Neuronal stem cell (in vitro differentiated cells): ENCODE results near the gene BCL2L12.

Source experiments
- DNase-seq: peaks from one replicate; pipeline ENCODE4 v3.0.0-alpha.2; 2013; ENCODE audit warnings: low spot score
- H2AFZ ChIP-seq: one replicate; pipeline ENCODE4 v1.6.1; 2013; ENCODE audit warnings: mild to moderate bottlenecking, low read length, inconsistent platforms
- H2AK5ac ChIP-seq: 2 replicates; pipeline ENCODE4 v1.6.1; 2013; ENCODE audit warnings: low read depth, mild to moderate bottlenecking, inconsistent platforms, low read length, moderate library complexity, mixed read lengths
- H2BK120ac ChIP-seq: 2 replicates; pipeline ENCODE4 v1.6.1; 2013; ENCODE audit warnings: low read depth, mild to moderate bottlenecking, inconsistent platforms, low read length, moderate library complexity, mixed read lengths
- H2BK12ac ChIP-seq: one replicate; pipeline ENCODE4 v1.6.1; 2013; ENCODE audit warnings: low read length, inconsistent platforms
- H2BK15ac ChIP-seq: 2 replicates; pipeline ENCODE4 v1.6.1; 2013; ENCODE audit warnings: mild to moderate bottlenecking, low read length, inconsistent platforms, mixed read lengths
- H2BK5ac ChIP-seq: one replicate; pipeline ENCODE4 v1.6.1; 2013; ENCODE audit warnings: inconsistent platforms, mild to moderate bottlenecking, low read length, moderate library complexity
- H3K14ac ChIP-seq: one replicate; pipeline ENCODE4 v1.6.1; 2013; ENCODE audit warnings: low read length, inconsistent platforms
- H3K18ac ChIP-seq: 2 replicates; pipeline ENCODE4 v1.6.1; 2013; ENCODE audit warnings: low read length, inconsistent platforms
- H3K23ac ChIP-seq: 2 replicates; pipeline ENCODE4 v1.6.1; 2013; ENCODE audit warnings: low read depth, mild to moderate bottlenecking, mixed read lengths, low read length, inconsistent platforms; ENCODE audit not compliant: poor library complexity
- H3K27ac ChIP-seq: replicated peaks from 3 replicates; pipeline ENCODE4 v1.5.1; 2013; ENCODE audit warnings: low read length, inconsistent platforms
- H3K27me3 ChIP-seq, 3 experiments: 2 replicates each; pipeline ENCODE4 v1.6.1; 2013; ENCODE audit warnings: low read length in 3 of 3, mild to moderate bottlenecking in 2 of 3, inconsistent platforms in 1 of 3, low read depth in 1 of 3, mixed read lengths in 1 of 3, moderate library complexity in 1 of 3; ENCODE audit not compliant: control insufficient read depth in 3 of 3, insufficient read depth in 3 of 3
- H3K36me3 ChIP-seq, 2 donors: replicated peaks in 1 of 2; 2 replicates each; pipeline ENCODE4 v1.6.1; 2013; ENCODE audit warnings: low read length in 2 of 2; ENCODE audit not compliant: control insufficient read depth in 2 of 2, insufficient read depth in 2 of 2
- H3K4ac ChIP-seq: 2 replicates; pipeline ENCODE4 v1.6.1; 2013; ENCODE audit warnings: inconsistent platforms, mild to moderate bottlenecking, low read length, moderate library complexity
- H3K4me1 ChIP-seq, 2 donors: 1 replicate in 1 of 2; 2 replicates in 1 of 2; pipeline ENCODE4 v1.6.1; 2013; ENCODE audit warnings: low read length in 2 of 2, low read depth in 1 of 2; ENCODE audit not compliant: control insufficient read depth in 2 of 2, insufficient read depth in 1 of 2
- H3K4me2 ChIP-seq: one replicate; pipeline ENCODE4 v1.6.1; 2013; ENCODE audit warnings: mild to moderate bottlenecking, low read length, inconsistent platforms; ENCODE audit not compliant: insufficient read depth, poor library complexity, severe bottlenecking
- H3K4me3 ChIP-seq, 2 donors: 2 replicates each; pipeline ENCODE4 v1.5.1; 2013; ENCODE audit warnings: low read length in 2 of 2, mild to moderate bottlenecking in 2 of 2, inconsistent platforms in 1 of 2, moderate library complexity in 1 of 2
- H3K79me1 ChIP-seq: one replicate; pipeline ENCODE4 v1.6.1; 2013; ENCODE audit warnings: low read depth, mild to moderate bottlenecking, inconsistent platforms, low read length, moderate library complexity
- H3K9ac ChIP-seq: one replicate; pipeline ENCODE4 v1.6.1; 2013; ENCODE audit warnings: mild to moderate bottlenecking, low read depth, low read length, inconsistent platforms; ENCODE audit not compliant: poor library complexity
- H3K9me3 ChIP-seq, 2 donors: replicated peaks in 1 of 2; 2 replicates each; pipeline versions ENCODE3 to v1.6.1; 2013; ENCODE audit warnings: low read length in 2 of 2, mild to moderate bottlenecking in 2 of 2, inconsistent platforms in 1 of 2, low read depth in 1 of 2, mixed read lengths in 1 of 2, moderate library complexity in 1 of 2; ENCODE audit not compliant: control insufficient read depth in 2 of 2, insufficient read depth in 1 of 2
- H4K8ac ChIP-seq: one replicate; pipeline ENCODE4 v1.6.1; 2013; ENCODE audit warnings: low read depth, mild to moderate bottlenecking, inconsistent platforms, low read length, moderate library complexity
- H4K91ac ChIP-seq: one replicate; pipeline ENCODE4 v1.6.1; 2013; ENCODE audit warnings: low read length, low read depth, mild to moderate bottlenecking, inconsistent platforms; ENCODE audit not compliant: poor library complexity
- WGBS, 2 donors: extraction: QIAGEN DNeasy Blood & Tissue Kit; methylation state at CpG; one replicate each; pipeline ENCODE4 v1.1.7; 2013; ENCODE audit warnings: missing lambda C conversion rate in 2 of 2, mixed read lengths in 1 of 2; ENCODE audit not compliant: insufficient read length in 2 of 2, insufficient replicate concordance in 1 of 2; ENCODE audit errors: extremely low coverage in 2 of 2; 5-methylcytosine and 5-hydroxymethylcytosine counted together

Gene BCL2L12

GRCh38 chr19:49689133-49690078 is 23.7 kb downstream of the BCL2L12 start, which contains the start of gene ADM5:
Gene ADM5, plus strand, starts transcription at chr19:49689594. Its CDS starts 244 bp downstream, at chr19:49689838.
- no peak within 1 kb of the TSS for H4K8ac ChIP-seq
- H3K4ac ChIP-seq, result peak within 1 kb of the TSS; percentile 25
- H4K91ac ChIP-seq, result no peak within 1 kb of the TSS
- no CpG with 5 or more reads among the region's 54 CpGs for WGBS, 2 donors
- no peaks in the 10 kb centered on the region for H3K9me3 ChIP-seq
- no peak within 1 kb of the TSS for H2AFZ ChIP-seq
- H3K4me2 ChIP-seq, result peak within 1 kb of the TSS; percentile 90
- peak within 1 kb of the TSS; percentile 63 for H2BK12ac ChIP-seq
- H3K79me1 ChIP-seq, result peaks cover 10% of the 10 kb centered on the region
- H3K18ac ChIP-seq, result peak within 1 kb of the TSS; percentile 98
- H3K36me3 ChIP-seq, result peaks cover 32 to 68% of the 10 kb centered on the region in 2 donors
- H3K27me3 ChIP-seq, result no peaks in the 10 kb centered on the region
- peak within 1 kb of the TSS; percentile 55 to 94 for H3K4me3 ChIP-seq
- peak within 1 kb of the TSS; percentile 97 for H3K14ac ChIP-seq
- peak within 1 kb of the TSS; percentile 91 for H2BK5ac ChIP-seq
- H3K27ac ChIP-seq, result peak within 1 kb of the TSS; percentile 93
- no peak for DNase-seq
- no peak within 1 kb of the TSS for H2BK15ac ChIP-seq
- H2BK120ac ChIP-seq, result peak within 1 kb of the TSS; percentile 38
- H3K4me1 ChIP-seq, result peaks cover 19 to 21% of the 10 kb centered on the region in 2 donors
- peak within 1 kb of the TSS; percentile 88 for H2AK5ac ChIP-seq
- H3K9ac ChIP-seq, result peak within 1 kb of the TSS; percentile 96
- H3K23ac ChIP-seq, result peak within 1 kb of the TSS; percentile 87

DNA sequence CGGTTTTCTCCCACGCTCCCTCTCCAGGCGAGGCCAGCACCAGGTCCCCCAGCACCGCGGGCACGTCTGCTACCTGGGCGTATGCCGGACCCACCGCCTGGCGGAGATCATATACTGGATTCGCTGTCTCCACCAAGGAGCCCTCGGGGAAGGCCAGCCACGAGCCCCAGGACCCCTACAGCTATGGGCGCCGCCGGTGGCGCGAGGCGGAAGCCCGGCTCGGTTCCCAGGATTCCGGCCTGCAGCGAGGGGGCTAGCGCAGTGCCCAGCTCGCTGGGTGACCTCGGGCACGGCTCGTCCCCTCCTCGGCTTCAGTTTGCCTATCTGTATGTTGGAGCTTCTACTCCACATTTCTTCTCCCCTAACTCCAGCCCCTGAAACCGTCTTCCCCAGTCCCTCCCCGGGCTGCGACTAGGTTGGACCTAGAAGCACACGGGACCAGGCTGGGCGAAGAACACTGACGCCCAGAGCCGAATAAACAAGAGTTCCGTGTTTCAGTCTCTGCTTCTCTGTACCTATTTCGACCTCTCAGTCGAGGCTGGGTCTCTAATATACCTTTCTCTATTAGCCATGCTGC is 24.4 kb downstream of the BCL2L12 start:
- H3K36me3 ChIP-seq, result peaks cover 24 to 60% of the 10 kb centered on the region in 2 donors
- WGBS, 2 donors, result no CpG with 5 or more reads among the region's 39 CpGs

DNA sequence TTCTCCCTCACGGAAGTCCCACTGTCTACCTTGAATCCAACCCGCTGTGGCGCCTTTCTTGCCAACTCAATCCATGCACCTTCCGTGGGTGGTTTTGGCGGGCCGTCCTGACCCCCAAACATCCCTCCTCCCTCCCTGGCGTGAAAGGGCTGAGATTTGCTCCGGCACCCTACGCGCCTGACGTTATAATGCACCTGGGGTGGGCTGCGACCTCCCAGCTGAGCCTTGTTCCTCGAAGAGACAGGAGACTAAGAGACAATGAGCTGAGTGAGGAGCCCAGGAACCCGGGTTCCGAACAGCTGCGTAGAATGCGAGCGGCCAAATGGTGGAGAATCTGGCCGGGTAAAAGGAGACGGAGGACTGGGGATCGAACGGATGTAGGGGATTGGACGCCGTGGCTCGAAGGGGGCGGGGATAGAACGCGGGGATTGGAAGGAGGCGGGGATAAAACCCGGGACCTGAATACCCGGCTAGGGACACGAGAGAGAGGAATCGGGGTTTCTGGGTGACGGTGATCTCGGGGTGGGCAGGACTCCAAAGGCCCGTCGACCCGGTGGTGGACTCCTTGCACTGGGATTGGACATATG is 25.0 kb downstream of the BCL2L12 start, which contains the start of gene CPT1C:
TSS of gene CPT1C (plus strand) at position 461 of the 587 bp plus-strand sequence. CDS start 1,137 bp downstream, outside the sequence.
- H4K8ac ChIP-seq, result no peak within 1 kb of the TSS
- H2AK5ac ChIP-seq, result peak within 1 kb of the TSS; percentile 68
- H3K79me1 ChIP-seq, result peaks cover 10% of the 10 kb centered on the region
- peak within 1 kb of the TSS; percentile 91 for H2BK5ac ChIP-seq
- H2BK120ac ChIP-seq, result peak within 1 kb of the TSS; percentile 63
- H3K9me3 ChIP-seq, result peaks cover 0 to 2% of the 10 kb centered on the region in 2 donors
- H3K4ac ChIP-seq, result peak within 1 kb of the TSS; percentile 25
- peak within 1 kb of the TSS; percentile 55 to 94 for H3K4me3 ChIP-seq
- peak within 1 kb of the TSS; percentile 36 for H2BK12ac ChIP-seq
- H2BK15ac ChIP-seq, result peak within 1 kb of the TSS; percentile 74
- H3K23ac ChIP-seq, result peak within 1 kb of the TSS; percentile 87
- H3K9ac ChIP-seq, result peak within 1 kb of the TSS; percentile 96
- H3K18ac ChIP-seq, result peak within 1 kb of the TSS; percentile 98
- H4K91ac ChIP-seq, result no peak within 1 kb of the TSS
- H2AFZ ChIP-seq, result peak within 1 kb of the TSS; percentile 89
- H3K36me3 ChIP-seq, result peaks cover 20 to 54% of the 10 kb centered on the region in 2 donors
- peak within 1 kb of the TSS; percentile 93 for H3K27ac ChIP-seq
- H3K14ac ChIP-seq, result peak within 1 kb of the TSS; percentile 97
- no CpG with 5 or more reads among the region's 38 CpGs for WGBS, 2 donors
- H3K4me2 ChIP-seq, result peak within 1 kb of the TSS; percentile 90
- H3K4me1 ChIP-seq, result peaks cover 19 to 21% of the 10 kb centered on the region in 2 donors
- peak; percentile 91 for DNase-seq
- no peaks in the 10 kb centered on the region for H3K27me3 ChIP-seq

More for the DNA sequence above, 24.4 kb downstream of the BCL2L12 start:
- no peak for DNase-seq
- Histone ChIP-seq H4K91ac (no peak overlapping the region), H3K14ac (peak overlapping the region; percentile 97), H2BK120ac (no peak overlapping the region), H3K4ac (peak overlapping the region; percentile 25), H3K9ac (peak overlapping the region; percentile 96), H3K79me1 (peaks cover 10% of the 10 kb centered on the region), H3K18ac (peak overlapping the region; percentile 98), H3K9me3 (peaks cover 0 to 2% of the 10 kb centered on the region in 2 donors), H2AK5ac (peak overlapping the region; percentile 68), H3K23ac (peak overlapping the region; percentile 87), H3K27ac (peak overlapping the region; percentile 93), H4K8ac (no peak overlapping the region), H3K4me3 (peak overlapping the region; percentile 55 to 94), H2AFZ (peak overlapping the region; percentile 89), H3K4me2 (peak overlapping the region; percentile 90), H3K27me3 (no peaks in the 10 kb centered on the region), H2BK12ac (no peak overlapping the region), H3K4me1 (peaks cover 19 to 21% of the 10 kb centered on the region in 2 donors), H2BK5ac (peak overlapping the region; percentile 91), H2BK15ac (no peak overlapping the region)
